ENCODE results near the gene ZNF512B.

Gene ZNF512B

DNA sequence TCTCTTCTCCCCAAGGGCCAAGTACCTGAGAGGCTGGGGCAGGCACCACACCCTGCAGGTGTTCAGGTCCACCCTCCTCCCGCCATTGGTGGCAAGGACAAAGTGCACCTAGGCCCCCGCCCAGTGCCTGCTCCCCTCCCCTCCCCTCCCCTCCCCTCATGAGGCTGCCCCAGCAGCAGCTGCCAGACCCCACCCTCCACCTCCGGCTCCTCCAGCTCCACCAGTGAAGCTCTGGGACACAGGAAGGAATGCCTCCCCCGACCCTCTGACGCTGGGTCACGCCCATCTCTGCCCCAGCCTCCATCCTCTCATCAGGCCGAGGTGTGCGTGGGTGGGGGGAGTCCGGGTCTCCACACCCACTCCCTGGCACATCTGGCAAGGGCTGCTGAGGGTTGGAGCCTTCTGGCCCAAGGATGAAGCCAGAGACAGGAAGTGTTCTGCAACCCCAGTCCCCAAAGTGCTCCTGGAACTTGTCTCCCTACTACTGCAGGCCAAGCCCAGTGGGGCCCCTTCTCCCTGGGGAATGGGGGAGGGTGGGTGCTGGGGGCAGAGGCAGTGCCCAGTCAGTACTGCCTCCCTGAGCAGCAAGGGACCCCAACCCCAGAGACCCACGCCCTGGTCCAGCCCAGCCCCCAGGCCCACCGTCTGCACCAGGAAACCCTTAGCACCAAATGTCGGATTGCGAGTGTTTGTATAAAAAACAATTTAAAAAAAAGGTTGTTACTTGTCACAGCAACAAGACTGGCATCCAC is 11.9 kb downstream of the ZNF512B start:
- Histone ChIP-seq H3K36me3 (ENCODE audit: control insufficient read depth, insufficient read depth, low read length) (no peaks in the 10 kb centered on the region), H3K4me1 (ENCODE audit: control insufficient read depth, insufficient read depth, low read length) (peaks cover 37% of the 10 kb centered on the region), H3K4me3 (ENCODE audit: low read length) (peak overlapping the region; percentile 41), H3K9ac (ENCODE audit: low read length) (peak overlapping the region; percentile 55), H3K27me3 (ENCODE audit: control insufficient read depth, insufficient read depth, low read length) (no peaks in the 10 kb centered on the region), H3K9me3 (ENCODE audit: control insufficient read depth, low read length) (no peaks in the 10 kb centered on the region)

DNA sequence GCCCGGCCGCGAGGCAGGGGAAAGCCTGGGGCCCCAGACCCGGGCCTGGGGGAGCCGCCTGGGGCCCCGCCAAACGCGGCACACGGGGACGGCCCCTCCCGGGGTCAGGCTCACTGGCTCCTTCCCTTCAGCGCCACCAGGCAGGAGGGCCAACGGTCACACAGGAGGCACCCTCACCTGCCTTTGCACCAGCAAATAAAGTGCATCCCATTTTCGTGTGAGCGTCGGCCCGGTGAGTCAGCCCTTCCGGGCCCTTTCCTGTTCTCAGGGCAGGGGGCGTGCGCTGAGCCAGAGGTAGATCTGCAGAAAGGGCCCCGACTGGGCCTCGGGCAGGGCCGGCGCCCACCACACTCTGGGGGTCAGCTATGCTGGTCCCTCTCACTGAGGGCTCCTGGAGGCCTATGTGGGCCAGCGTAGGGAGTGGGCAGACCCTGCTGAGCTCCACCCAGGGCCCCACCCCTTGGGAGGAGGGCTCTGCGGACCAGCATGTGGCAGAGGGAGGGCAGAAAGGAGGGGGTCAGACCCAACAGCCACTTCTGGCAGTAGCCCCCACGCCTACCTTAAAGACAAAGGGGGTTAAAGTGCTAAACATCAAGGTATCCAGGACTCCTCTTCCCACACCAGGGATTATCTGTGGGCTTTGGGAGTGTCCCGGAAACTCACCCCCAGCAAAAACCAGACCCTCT is 12.6 kb downstream of the ZNF512B start:
- Histone ChIP-seq H3K4me3 (ENCODE audit: low read length) (peak overlapping the region; percentile 41), H3K9me3 (ENCODE audit: control insufficient read depth, low read length) (no peaks in the 10 kb centered on the region), H3K27me3 (ENCODE audit: control insufficient read depth, insufficient read depth, low read length) (no peaks in the 10 kb centered on the region), H3K36me3 (ENCODE audit: control insufficient read depth, insufficient read depth, low read length) (no peaks in the 10 kb centered on the region), H3K9ac (ENCODE audit: low read length) (peak overlapping the region; percentile 55), H3K4me1 (ENCODE audit: control insufficient read depth, insufficient read depth, low read length) (peaks cover 41% of the 10 kb centered on the region)

DNA sequence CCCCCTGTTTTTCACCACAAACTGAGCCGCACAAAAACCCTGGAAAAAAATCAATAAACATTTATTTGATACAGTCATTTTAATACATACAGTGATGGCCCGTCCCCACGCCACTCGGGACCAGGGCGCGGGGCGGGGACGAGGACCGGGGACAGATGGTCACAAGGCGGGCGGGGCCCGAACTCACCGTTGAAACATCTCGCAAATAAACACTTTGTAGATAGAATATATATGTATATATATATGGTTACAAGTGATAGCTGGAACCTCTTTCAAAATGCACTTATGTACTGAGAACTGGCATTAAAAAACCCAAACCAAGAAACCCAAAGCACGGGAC is 13.1 kb downstream of the ZNF512B start:
- peak overlapping the region; percentile 55 for H3K9ac ChIP-seq (ENCODE audit: low read length)
- H3K9me3 ChIP-seq (ENCODE audit: control insufficient read depth, low read length) = no peaks in the 10 kb centered on the region
- H3K4me1 ChIP-seq (ENCODE audit: control insufficient read depth, insufficient read depth, low read length) = peaks cover 46% of the 10 kb centered on the region

GRCh38 chr20:63955827-63956663 is 13.7 kb downstream of the ZNF512B start, which contains the start of gene UCKL1:
TSS of gene UCKL1 (minus strand) at chr20:63956416. CDS start at chr20:63956372, 44 bp downstream.
- Histone ChIP-seq H3K9ac (ENCODE audit: low read length) (peak within 1 kb of the TSS; percentile 82), H3K36me3 (ENCODE audit: control insufficient read depth, insufficient read depth, low read length) (no peaks in the 10 kb centered on the region), H3K4me1 (ENCODE audit: control insufficient read depth, insufficient read depth, low read length) (peaks cover 52% of the 10 kb centered on the region), H3K4me3 (ENCODE audit: low read length) (peak within 1 kb of the TSS; percentile 56), H3K9me3 (ENCODE audit: control insufficient read depth, low read length) (no peaks in the 10 kb centered on the region), H3K27me3 (ENCODE audit: control insufficient read depth, insufficient read depth, low read length) (no peaks in the 10 kb centered on the region)

More for the DNA sequence above, 13.1 kb downstream of the ZNF512B start:
- Histone ChIP-seq H3K36me3 (ENCODE audit: control insufficient read depth, insufficient read depth, low read length) (no peaks in the 10 kb centered on the region), H3K4me3 (ENCODE audit: low read length) (peak overlapping the region; percentile 41), H3K27me3 (ENCODE audit: control insufficient read depth, insufficient read depth, low read length) (no peaks in the 10 kb centered on the region)

GRCh38 chr20:63955281-63955826 is 14.4 kb downstream of the ZNF512B start:
- H3K9ac ChIP-seq (ENCODE audit: low read length) = peak overlapping the region; percentile 82
- H3K27me3 ChIP-seq (ENCODE audit: control insufficient read depth, insufficient read depth, low read length) = no peaks in the 10 kb centered on the region
- peaks cover 59% of the 10 kb centered on the region for H3K4me1 ChIP-seq (ENCODE audit: control insufficient read depth, insufficient read depth, low read length)
- H3K36me3 ChIP-seq (ENCODE audit: control insufficient read depth, insufficient read depth, low read length) = no peaks in the 10 kb centered on the region
- H3K9me3 ChIP-seq (ENCODE audit: control insufficient read depth, low read length) = no peaks in the 10 kb centered on the region
- peak overlapping the region; percentile 56 for H3K4me3 ChIP-seq (ENCODE audit: low read length)

DNA sequence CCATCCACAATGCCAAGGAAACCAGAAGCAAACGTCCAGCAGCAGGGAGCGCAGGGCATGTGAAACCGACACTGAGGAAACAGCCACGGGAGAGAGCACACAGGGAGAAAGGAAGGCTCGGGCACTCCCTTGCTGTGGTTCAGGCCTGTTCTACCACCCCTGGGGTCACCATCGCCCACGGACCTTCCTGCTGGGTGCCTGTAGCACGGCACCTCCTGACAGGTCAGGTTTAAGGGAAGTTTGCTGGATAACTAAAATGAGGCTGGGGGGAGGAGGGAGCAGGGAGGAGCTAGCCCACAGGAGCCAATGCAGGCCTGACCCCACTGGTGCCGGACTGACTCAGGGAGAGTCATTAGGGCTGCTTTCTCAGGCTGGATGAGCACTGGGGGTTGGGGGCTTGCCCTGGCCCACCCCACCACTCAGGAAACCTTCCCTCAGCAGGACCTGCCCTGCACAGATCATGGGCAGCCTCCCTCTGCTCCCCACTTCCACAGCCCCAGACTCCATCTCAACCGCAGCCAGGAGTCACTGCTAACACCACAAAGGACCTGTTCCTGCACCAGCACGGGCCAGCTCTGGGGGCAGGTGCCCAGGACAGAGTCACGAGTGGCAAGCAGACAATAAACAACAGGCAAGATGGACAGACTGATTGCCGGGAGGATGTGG is 15.8 kb downstream of the ZNF512B start:
- H3K27me3 ChIP-seq (ENCODE audit: control insufficient read depth, insufficient read depth, low read length) = no peaks in the 10 kb centered on the region
- H3K9me3 ChIP-seq (ENCODE audit: control insufficient read depth, low read length) = no peaks in the 10 kb centered on the region
- peaks cover 74% of the 10 kb centered on the region for H3K4me1 ChIP-seq (ENCODE audit: control insufficient read depth, insufficient read depth, low read length)
- H3K4me3 ChIP-seq (ENCODE audit: low read length) = no peak overlapping the region
- no peaks in the 10 kb centered on the region for H3K36me3 ChIP-seq (ENCODE audit: control insufficient read depth, insufficient read depth, low read length)
- H3K9ac ChIP-seq (ENCODE audit: low read length) = peak overlapping the region; percentile 31

GRCh38 chr20:63952769-63953168 is 17.0 kb downstream of the ZNF512B start:
- Histone ChIP-seq H3K9ac (ENCODE audit: low read length) (no peak overlapping the region), H3K27me3 (ENCODE audit: control insufficient read depth, insufficient read depth, low read length) (no peaks in the 10 kb centered on the region), H3K4me3 (ENCODE audit: low read length) (no peak overlapping the region), H3K36me3 (ENCODE audit: control insufficient read depth, insufficient read depth, low read length) (no peaks in the 10 kb centered on the region), H3K9me3 (ENCODE audit: control insufficient read depth, low read length) (no peaks in the 10 kb centered on the region), H3K4me1 (ENCODE audit: control insufficient read depth, insufficient read depth, low read length) (peaks cover 78% of the 10 kb centered on the region)

DNA sequence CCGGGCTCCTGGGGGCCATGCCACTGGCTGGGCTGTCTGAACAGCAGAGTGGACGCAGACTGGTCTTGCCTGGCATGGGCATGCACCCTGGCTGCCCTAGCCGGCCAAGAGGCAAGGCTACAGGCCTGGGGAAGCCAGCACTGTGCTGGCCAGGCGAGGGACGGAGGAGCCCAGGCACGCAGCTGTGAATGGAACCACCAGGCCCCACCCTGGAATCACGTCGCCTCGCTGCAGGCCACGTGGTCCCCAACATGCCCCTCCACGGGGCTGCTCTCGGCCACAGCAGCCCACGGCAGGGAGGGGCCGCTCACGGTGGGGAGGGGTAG is 17.6 kb downstream of the ZNF512B start:
- peaks cover 78% of the 10 kb centered on the region for H3K4me1 ChIP-seq (ENCODE audit: control insufficient read depth, insufficient read depth, low read length)
- H3K36me3 ChIP-seq (ENCODE audit: control insufficient read depth, insufficient read depth, low read length) = no peaks in the 10 kb centered on the region
- no peaks in the 10 kb centered on the region for H3K27me3 ChIP-seq (ENCODE audit: control insufficient read depth, insufficient read depth, low read length)
- H3K9me3 ChIP-seq (ENCODE audit: control insufficient read depth, low read length) = no peaks in the 10 kb centered on the region
- no peak overlapping the region for H3K4me3 ChIP-seq (ENCODE audit: low read length)
- H3K9ac ChIP-seq (ENCODE audit: low read length) = peak overlapping the region; percentile 22

GRCh38 chr20:63951398-63952209 is 18.1 kb downstream of the ZNF512B start:
- no peaks in the 10 kb centered on the region for H3K27me3 ChIP-seq (ENCODE audit: control insufficient read depth, insufficient read depth, low read length)
- H3K4me3 ChIP-seq (ENCODE audit: low read length) = no peak overlapping the region
- no peaks in the 10 kb centered on the region for H3K36me3 ChIP-seq (ENCODE audit: control insufficient read depth, insufficient read depth, low read length)
- H3K9me3 ChIP-seq (ENCODE audit: control insufficient read depth, low read length) = no peaks in the 10 kb centered on the region
- H3K9ac ChIP-seq (ENCODE audit: low read length) = peak overlapping the region; percentile 47
- H3K4me1 ChIP-seq (ENCODE audit: control insufficient read depth, insufficient read depth, low read length) = peaks cover 76% of the 10 kb centered on the region

DNA sequence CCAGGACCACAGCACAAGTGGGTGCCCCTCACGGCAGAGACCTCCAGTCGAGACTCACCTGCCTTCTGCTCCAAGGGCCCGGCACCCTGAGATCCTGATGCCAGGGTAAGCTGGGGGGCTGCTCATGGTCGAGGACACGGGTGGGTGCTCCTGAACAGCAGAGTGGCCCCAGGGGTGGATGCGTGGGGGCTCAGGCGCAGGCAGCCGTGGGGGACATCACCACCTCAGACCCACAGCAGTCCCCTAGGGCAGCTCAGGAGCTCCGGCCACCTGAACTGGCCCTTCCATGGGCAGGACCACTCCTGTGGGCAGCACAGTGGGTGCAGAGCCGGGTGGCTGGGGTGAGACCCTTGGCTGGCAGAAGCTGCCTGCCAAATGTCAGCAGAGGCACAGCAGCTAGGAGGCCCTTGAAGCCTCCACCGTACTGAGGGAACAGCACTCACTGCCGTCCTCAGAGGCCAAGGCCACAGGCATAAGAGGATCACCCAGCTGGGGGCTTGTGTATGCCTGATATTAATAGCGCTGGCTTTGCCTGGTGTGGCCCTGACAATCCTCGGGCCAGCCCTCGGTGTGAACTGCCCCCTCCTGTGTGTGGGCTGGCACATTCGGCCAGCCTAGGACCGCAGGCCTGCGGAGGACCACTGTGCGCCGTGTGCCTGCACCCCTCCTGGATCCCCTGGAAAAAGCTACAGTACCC is 18.9 kb downstream of the ZNF512B start:
- H3K36me3 ChIP-seq (ENCODE audit: control insufficient read depth, insufficient read depth, low read length) = no peaks in the 10 kb centered on the region
- H3K9ac ChIP-seq (ENCODE audit: low read length) = peak overlapping the region; percentile 47
- H3K4me3 ChIP-seq (ENCODE audit: low read length) = no peak overlapping the region
- no peaks in the 10 kb centered on the region for H3K27me3 ChIP-seq (ENCODE audit: control insufficient read depth, insufficient read depth, low read length)
- peaks cover 76% of the 10 kb centered on the region for H3K4me1 ChIP-seq (ENCODE audit: control insufficient read depth, insufficient read depth, low read length)
- no peaks in the 10 kb centered on the region for H3K9me3 ChIP-seq (ENCODE audit: control insufficient read depth, low read length)

Data from mucosa of stomach (tissue), 1 donor.